IMR-90 (cell line): ENCODE results near the gene WNT11. TPM values are rescaled to one million over a fixed set of nuclear protein-coding genes. Genes with fewer than 3 reads are reported as not detected.

Experiments used
- ATAC-seq: fragments of 200-7000 bp; cut with Tn5 transposase; 2 replicates; pipeline ENCODE4 v1.9.1; 2020; ENCODE audit warnings: low read depth, mild to moderate bottlenecking, moderate library complexity
- BruUV-seq: library from RNA; stranded (reverse); fragments of 400-500 nt; replicated peaks from 2 replicates; lab custom pipeline; 2021; lab: Mats Ljungman, UMichigan
- CTCF ChIA-PET: fragments of 300-600 bp; formaldehyde crosslinking; extraction: SDS; loops from one replicate; lab custom pipeline; 2021; ENCODE audit warnings: antibody characterized with exemption; lab: Yijun Ruan, JAX
- POLR2A ChIA-PET: fragments of 300-600 bp; sonication (Branson Sonifier 250); formaldehyde crosslinking; loops from one replicate; lab custom pipeline; 2022; ENCODE audit warnings: antibody characterized with exemption; ENCODE audit not compliant: unreplicated experiment; lab: Charles Lee
- DNase-seq: peaks from one replicate; pipeline ENCODE4 v3.0.0; 2013
- H2AFZ ChIP-seq: replicated peaks from 2 replicates; pipeline ENCODE3; 2013; ENCODE audit warnings: low read length, mild to moderate bottlenecking; ENCODE audit not compliant: poor library complexity
- H2AK5ac ChIP-seq: 2 replicates; pipeline ENCODE4 v1.6.1; 2013; ENCODE audit warnings: low read depth, low read length, inconsistent platforms
- H2AK9ac ChIP-seq: replicated peaks from 2 replicates; pipeline ENCODE3; 2013; ENCODE audit warnings: mild to moderate bottlenecking, low read depth, low read length, moderate library complexity; ENCODE audit not compliant: poor library complexity
- H2BK120ac ChIP-seq: 2 replicates; pipeline ENCODE4 v1.6.1; 2013; ENCODE audit warnings: low read depth, low read length, inconsistent platforms
- H2BK15ac ChIP-seq: 3 replicates; pipeline ENCODE4 v1.6.1; 2013; ENCODE audit warnings: low read depth, low read length, inconsistent platforms
- H2BK20ac ChIP-seq: 2 replicates; pipeline ENCODE4 v1.6.1; 2013; ENCODE audit warnings: low read depth, mild to moderate bottlenecking, inconsistent platforms, low read length, moderate library complexity
- H2BK5ac ChIP-seq: 2 replicates; pipeline ENCODE4 v1.6.1; 2013; ENCODE audit warnings: mild to moderate bottlenecking, low read depth, low read length, inconsistent platforms; ENCODE audit not compliant: poor library complexity, severe bottlenecking
- H3K14ac ChIP-seq: replicated peaks from 2 replicates; pipeline ENCODE4 v1.6.1; 2013; ENCODE audit warnings: low read depth, low read length, inconsistent platforms
- H3K18ac ChIP-seq: 2 replicates; pipeline ENCODE4 v1.6.1; 2013; ENCODE audit warnings: low read depth, low read length, control low read depth
- H3K23ac ChIP-seq: 2 replicates; pipeline ENCODE4 v1.6.1; 2013; ENCODE audit warnings: low read depth, low read length, inconsistent platforms
- H3K27ac ChIP-seq: 2 replicates; pipeline ENCODE4 v1.5.1; 2013; ENCODE audit warnings: mild to moderate bottlenecking, control low read depth, low read length; ENCODE audit not compliant: insufficient read depth
- H3K27me3 ChIP-seq: 2 replicates; pipeline ENCODE4 v1.6.1; 2013; ENCODE audit warnings: low read length; ENCODE audit not compliant: control insufficient read depth, insufficient read depth
- H3K36me3 ChIP-seq: 2 replicates; pipeline ENCODE4 v1.6.1; 2013; ENCODE audit warnings: low read length, mixed read lengths; ENCODE audit not compliant: control insufficient read depth, insufficient read depth
- H3K4ac ChIP-seq: 2 replicates; pipeline ENCODE4 v1.6.1; 2013; ENCODE audit warnings: low read depth, low read length, inconsistent platforms
- H3K4me1 ChIP-seq: 2 replicates; pipeline ENCODE4 v1.6.1; 2013; ENCODE audit warnings: low read length, mixed read lengths; ENCODE audit not compliant: control insufficient read depth, insufficient read depth
- H3K4me2 ChIP-seq: 2 replicates; pipeline ENCODE4 v1.6.1; 2013; ENCODE audit warnings: low read depth, mild to moderate bottlenecking, control low read depth, low read length, moderate library complexity
- H3K4me3 ChIP-seq: 2 replicates; pipeline ENCODE4 v1.5.1; 2013; ENCODE audit warnings: low read depth, mild to moderate bottlenecking, control low read depth, low read length, moderate library complexity; ENCODE audit not compliant: insufficient read depth
- H3K56ac ChIP-seq: 2 replicates; pipeline ENCODE4 v1.6.1; 2013; ENCODE audit warnings: low read length, inconsistent platforms; ENCODE audit not compliant: insufficient read depth; ENCODE audit errors: extremely low read depth
- H3K79me1 ChIP-seq, 2 experiments: 2 replicates each; pipeline ENCODE4 v1.6.1; 2013; ENCODE audit warnings: low read length in 2 of 2, inconsistent platforms in 1 of 2, low read depth in 1 of 2
- H3K9ac ChIP-seq: 2 replicates; pipeline ENCODE4 v1.6.1; 2013; ENCODE audit warnings: low read depth, low read length, control low read depth
- H3K9me1 ChIP-seq: 2 replicates; pipeline ENCODE4 v1.6.1; 2013; ENCODE audit warnings: low read length, inconsistent platforms; ENCODE audit not compliant: insufficient read depth
- H3K9me3 ChIP-seq: 2 replicates; pipeline ENCODE4 v1.6.1; 2013; ENCODE audit warnings: low read length; ENCODE audit not compliant: control insufficient read depth, insufficient read depth
- H4K20me1 ChIP-seq: 2 replicates; pipeline ENCODE4 v1.6.1; 2013; ENCODE audit warnings: low read length, inconsistent platforms; ENCODE audit not compliant: insufficient read depth
- H4K5ac ChIP-seq: 2 replicates; pipeline ENCODE4 v1.6.1; 2013; ENCODE audit warnings: mild to moderate bottlenecking, low read depth, low read length, control low read depth
- H4K8ac ChIP-seq, 2 experiments: 2 replicates each; pipeline ENCODE4 v1.6.1; 2013; ENCODE audit warnings: low read depth in 2 of 2, low read length in 2 of 2, control low read depth in 1 of 2, inconsistent platforms in 1 of 2
- H4K91ac ChIP-seq: 2 replicates; pipeline ENCODE4 v1.6.1; 2013; ENCODE audit warnings: low read depth, low read length, inconsistent platforms; ENCODE audit not compliant: insufficient read depth
- CEBPB ChIP-seq: IDR thresholded peaks from 2 replicates; pipeline ENCODE4 v1.6.1; 2012; ENCODE audit warnings: low read depth, low read length, improper control_type of control experiment
- POLR2A ChIP-seq: IDR thresholded peaks from 2 replicates; pipeline ENCODE4 v1.6.1; 2012; ENCODE audit warnings: mild to moderate bottlenecking, low read depth, low read length
- WGBS, 2 experiments: methylation state at CpG; one replicate each; pipeline versions ENCODE4 v1.1.5 to v1.1.7; 2013; ENCODE audit warnings: missing lambda C conversion rate in 2 of 2; ENCODE audit not compliant: insufficient read length in 1 of 2; ENCODE audit errors: extremely low coverage in 2 of 2; 5-methylcytosine and 5-hydroxymethylcytosine counted together
- dilution Hi-C: fragments of 300-500 bp; cut with HindIII; formaldehyde crosslinking; loops from one replicate; pipeline ENCODE4 v1.14.3; 2018; ENCODE audit warnings: low sequenced_read_pairs; ENCODE audit not compliant: unreplicated experiment
- in situ Hi-C: fragments of 300-500 bp; cut with MboI; formaldehyde crosslinking; loops from 3 replicates; pipeline ENCODE4 v1.14.3; 2019; ENCODE audit warnings: low sequenced_read_pairs, inconsistent platforms, mixed read lengths
- intact Hi-C: fragments of 100-400 bp; cut with micrococcal nuclease; formaldehyde crosslinking; loops from 2 replicates; pipeline ENCODE4 v1.10.0; 2022
- polyA plus RNA-seq, 3 experiments: library from polyadenylated mRNA; depleted of rRNA; stranded (reverse); fragments of >200 nt; gene quantifications; 2 replicates each; pipeline ENCODE4 v1.2.3, GENCODE V29; 2012; ENCODE audit warnings: low replicate concordance in 1 of 3
- total RNA-seq: library from RNA; depleted of rRNA; stranded (reverse); fragments of >200 nt; gene quantifications from 2 replicates; pipeline ENCODE4 v1.2.3, GENCODE V29; 2012

The WNT11 gene
- total and polyA plus RNA-seq, 2 of the 4 experiments (the other 2 are of a cell fraction), result 0.10 TPM; not detected in 1

DNA sequence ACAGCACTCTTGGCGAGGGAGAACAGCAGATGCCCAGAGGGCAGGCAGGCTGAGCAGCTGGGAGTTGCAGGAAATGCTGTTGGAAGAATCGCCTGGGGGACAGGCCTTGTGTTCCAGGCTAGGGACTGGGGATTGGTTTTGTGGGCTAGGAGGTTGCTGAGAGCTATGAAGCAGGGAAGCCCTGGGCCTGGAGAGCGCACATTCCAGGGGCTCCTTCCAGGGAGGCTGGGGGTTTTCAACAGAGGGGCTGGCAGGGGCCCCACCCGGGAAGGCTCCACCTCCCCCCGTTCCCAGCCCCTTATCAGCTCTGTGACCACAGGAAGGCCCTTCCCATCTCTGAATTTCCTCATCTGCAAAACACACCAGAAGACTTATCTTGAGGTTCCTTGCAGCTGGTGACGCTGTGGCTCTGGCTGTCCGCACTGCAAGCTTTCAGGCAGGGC, 21.7 kb downstream of the WNT11 start:
- H3K27ac ChIP-seq, result no peak overlapping the region
- ChIA-PET CTCF (interaction anchor here (1.0 kb wide), 1 partner anchor 24 kb away, joined by 3 read pairs; no protein-coding TSS in a partner anchor), POLR2A (no interaction called here)
- no peak overlapping the region for H3K4ac ChIP-seq
- no peak overlapping the region for H3K14ac ChIP-seq
- ATAC-seq, result peak; percentile 25
- no peak overlapping the region for H3K4me3 ChIP-seq
- no peak overlapping the region for H2AFZ ChIP-seq
- H3K9me3 ChIP-seq, result no peaks in the 10 kb centered on the region
- H3K4me1 ChIP-seq, result no peaks in the 10 kb centered on the region; the same call in 1 of the 2 replicates
- no peak overlapping the region for H3K4me2 ChIP-seq
- TF ChIP-seq CEBPB, result no peak
- no peak for TF ChIP-seq POLR2A
- intact Hi-C loops (no loop called here), in situ Hi-C loops (no loop called here), dilution Hi-C loops (no loop called here)
- no TSS peak for BruUV-seq
- H2AK9ac ChIP-seq, result peak overlapping the region; percentile 34
- no peak overlapping the region for H2BK120ac ChIP-seq
- no peaks in the 10 kb centered on the region for H4K20me1 ChIP-seq
- H4K91ac ChIP-seq, result no peak overlapping the region
- WGBS, 2 experiments, result 21% methylated on average over 4 of the region's 7 CpGs; no CpG with 5 or more reads in 1 of the 2 experiments
- H4K8ac ChIP-seq, result no peak overlapping the region
- H2BK15ac ChIP-seq, result no peak overlapping the region
- H3K23ac ChIP-seq, result no peak overlapping the region
- H2BK5ac ChIP-seq, result no peak overlapping the region
- H3K79me1 ChIP-seq, result no peaks in the 10 kb centered on the region
- H3K27me3 ChIP-seq, result peaks cover 5% of the 10 kb centered on the region; the same call in 1 of the 2 replicates
- H3K9ac ChIP-seq, result no peak overlapping the region
- no peak overlapping the region for H2BK20ac ChIP-seq
- H4K5ac ChIP-seq, result no peak overlapping the region
- no peak overlapping the region for H2AK5ac ChIP-seq
- H3K18ac ChIP-seq, result no peak overlapping the region
- H3K9me1 ChIP-seq, result no peaks in the 10 kb centered on the region
- no peaks in the 10 kb centered on the region for H3K36me3 ChIP-seq
- H3K56ac ChIP-seq, result no peak overlapping the region
- peak; percentile 15 for DNase-seq
